Ishikawa (cell line): Measurements from ENCODE around the gene ATP6V1C2.

ENCODE experiments used
- CEBPB ChIP-seq: IDR thresholded peaks from 2 replicates; pipeline ENCODE4 v1.6.1; 2012
- CREB1 ChIP-seq: IDR thresholded peaks from 2 replicates; pipeline ENCODE4 v1.6.1; 2012; ENCODE audit warnings: low read depth
- EGR1 ChIP-seq: IDR thresholded peaks from 2 replicates; pipeline ENCODE4 v1.6.1; 2012
- EP300 ChIP-seq: IDR thresholded peaks from 2 replicates; pipeline ENCODE4 v1.6.1; 2012; ENCODE audit warnings: borderline replicate concordance
- FOXM1 ChIP-seq: IDR thresholded peaks from 2 replicates; pipeline ENCODE4 v1.6.1; 2012; ENCODE audit warnings: low read depth, borderline replicate concordance
- MAX ChIP-seq: IDR thresholded peaks from 2 replicates; pipeline ENCODE4 v1.6.1; 2012
- NFIC ChIP-seq: IDR thresholded peaks from 2 replicates; pipeline ENCODE4 v1.6.1; 2012
- RAD21 ChIP-seq: IDR thresholded peaks from 2 replicates; pipeline ENCODE4 v1.6.1; 2012; ENCODE audit warnings: low read depth
- REST ChIP-seq: IDR thresholded peaks from 2 replicates; pipeline ENCODE4 v1.6.1; 2012; ENCODE audit warnings: low read depth, mild to moderate bottlenecking
- TAF1 ChIP-seq: IDR thresholded peaks from 2 replicates; pipeline ENCODE4 v1.6.1; 2012; ENCODE audit warnings: low read depth, mild to moderate bottlenecking
- TCF12 ChIP-seq: IDR thresholded peaks from 2 replicates; pipeline ENCODE4 v1.6.1; 2012; ENCODE audit warnings: low read depth
- TEAD4 ChIP-seq: IDR thresholded peaks from 2 replicates; pipeline ENCODE4 v1.6.1; 2012
- USF1 ChIP-seq: IDR thresholded peaks from 2 replicates; pipeline ENCODE4 v1.6.1; 2012
- YY1 ChIP-seq: IDR thresholded peaks from 2 replicates; pipeline ENCODE4 v1.6.1; 2012; ENCODE audit warnings: low read depth
- ZBTB7A ChIP-seq: IDR thresholded peaks from 2 replicates; pipeline ENCODE4 v1.6.1; 2012; ENCODE audit warnings: low read depth

The ATP6V1C2 gene

GRCh38 chr2:10786240-10786982 is 65.0 kb downstream of the ATP6V1C2 start:
- TF ChIP-seq RAD21 (no peak), TAF1 (no peak), CEBPB (no peak), REST (no peak), TEAD4 (no peak), EGR1 (no peak), USF1 (no peak), YY1 (no peak), NFIC (no peak), EP300 (no peak), ZBTB7A (no peak), TCF12 (no peak), MAX (no peak), CREB1 (no peak), FOXM1 (no peak)

GRCh38 chr2:10787176-10787968 is 65.9 kb downstream of the ATP6V1C2 start:
- no peak for TF ChIP-seq CREB1
- TF ChIP-seq RAD21, result peak; percentile 42; the same call in 1 of the 2 replicates

- TF ChIP-seq CEBPB (no peak), NFIC (no peak), USF1 (no peak), RAD21 (no peak), FOXM1 (no peak), EP300 (no peak), CREB1 (no peak), TCF12 (no peak), YY1 (no peak), TAF1 (no peak), TEAD4 (no peak), ZBTB7A (no peak), REST (no peak), EGR1 (no peak), MAX (no peak)
Observed at GRCh38 chr2:10788855-10789254, 67.4 kb downstream of the ATP6V1C2 start.

- no peak for TF ChIP-seq CEBPB
- TF ChIP-seq MAX, result no peak
- TF ChIP-seq REST, result no peak
- TF ChIP-seq FOXM1, result no peak
- TF ChIP-seq YY1, result no peak
- no peak for TF ChIP-seq CREB1
- no peak for TF ChIP-seq ZBTB7A
- no peak for TF ChIP-seq RAD21
- TF ChIP-seq NFIC, result no peak
- no peak for TF ChIP-seq EP300
- TF ChIP-seq TEAD4, result no peak
- TF ChIP-seq TCF12, result no peak
- no peak for TF ChIP-seq TAF1
- no peak for TF ChIP-seq USF1
Observed at GRCh38 chr2:10790228-10790973, 69.0 kb downstream of the ATP6V1C2 start.
